NCI-H2029 (cell line): ENCODE data around the gene KAT7.
"Not testable (repeated sequence)": the region's sequence is repeated elsewhere in the genome, so short reads cannot be mapped to it uniquely, and the experiment has no call there.

ENCODE experiments used
- DNase-seq: peaks from one replicate; lab custom pipeline; 2025; lab: John Stamatoyannopoulos, UW

Gene KAT7

DNA sequence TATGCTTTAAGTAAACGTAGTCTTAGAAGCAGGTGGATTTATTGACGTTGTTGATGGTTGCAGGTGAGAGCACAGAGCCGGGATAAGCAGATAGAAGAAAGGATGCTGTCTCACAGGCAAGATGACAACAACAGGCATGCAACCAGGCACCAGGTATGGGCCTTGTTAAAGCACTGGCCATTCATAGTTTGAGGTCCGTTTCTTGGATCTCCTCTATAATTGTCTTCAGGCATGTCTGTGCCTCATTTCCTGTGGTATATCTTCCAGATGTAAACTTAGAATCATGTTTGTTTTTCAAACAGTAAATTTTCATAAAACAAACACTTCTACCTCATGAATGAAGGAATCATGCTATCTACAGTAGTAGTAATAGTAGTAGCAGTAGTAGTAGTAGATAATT lies 20.6 kb downstream of the KAT7 start:
- DNase-seq, result no peak

DNA sequence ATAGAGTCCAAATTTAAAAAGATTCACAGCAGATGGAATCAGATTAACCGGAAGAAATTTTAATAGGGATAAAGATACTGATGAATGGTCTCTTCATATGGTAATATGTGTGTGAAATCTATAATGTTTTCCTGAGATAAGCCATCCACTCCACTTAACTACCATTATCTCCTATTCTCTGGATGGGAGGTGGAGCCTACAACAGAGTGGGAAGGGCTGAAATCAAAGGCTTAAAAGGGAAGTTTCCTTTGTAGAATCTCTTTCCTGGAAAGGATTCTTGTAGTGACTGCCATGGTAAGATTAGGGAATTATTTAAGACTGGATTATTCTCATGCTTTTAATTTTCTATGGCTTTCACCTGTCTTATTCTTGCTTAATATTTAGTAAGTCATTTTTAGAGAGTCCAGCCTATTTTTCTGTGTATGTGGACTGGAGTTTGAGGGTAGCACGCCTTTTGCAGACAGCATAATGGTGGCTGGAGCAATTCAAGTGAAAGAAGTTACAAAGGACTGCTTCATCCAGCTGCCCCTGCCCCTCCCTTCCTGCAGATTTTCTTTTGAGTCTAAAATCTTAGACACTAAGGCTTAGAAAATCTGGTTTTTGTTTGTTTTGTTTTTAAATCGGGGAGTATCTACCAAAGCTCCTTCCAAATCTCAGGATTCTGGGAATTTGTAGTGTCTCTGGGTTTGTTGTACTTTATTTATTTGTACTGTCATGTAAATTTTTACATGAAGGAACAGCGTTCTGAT lies 26.5 kb downstream of the KAT7 start:
- DNase-seq, result no peak

DNA sequence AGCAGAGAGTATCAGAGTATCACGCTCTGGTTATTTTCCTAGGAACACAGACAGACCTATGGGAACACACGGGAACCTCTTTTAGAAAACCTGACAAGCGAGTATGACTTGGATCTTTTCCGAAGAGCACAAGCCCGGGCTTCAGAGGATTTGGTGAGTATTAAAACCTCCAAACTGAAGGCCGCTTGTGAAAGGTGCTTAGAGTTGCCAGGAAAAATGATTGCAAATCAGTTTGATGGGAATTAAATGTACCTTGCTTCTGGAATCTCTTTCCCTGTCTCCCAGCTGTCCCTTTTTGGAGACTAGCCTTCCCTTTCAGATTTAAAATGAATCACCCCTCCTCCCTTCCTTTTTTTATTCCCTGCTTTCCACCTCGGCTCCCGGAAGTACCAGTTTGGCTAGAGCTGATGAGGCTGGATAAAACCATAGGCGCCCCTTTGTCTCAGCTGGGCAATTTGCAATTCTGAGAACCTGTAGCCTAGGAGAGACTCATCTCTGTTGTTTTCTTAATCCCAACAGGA lies 27.3 kb downstream of the KAT7 start:
- DNase-seq, result no peak

DNA sequence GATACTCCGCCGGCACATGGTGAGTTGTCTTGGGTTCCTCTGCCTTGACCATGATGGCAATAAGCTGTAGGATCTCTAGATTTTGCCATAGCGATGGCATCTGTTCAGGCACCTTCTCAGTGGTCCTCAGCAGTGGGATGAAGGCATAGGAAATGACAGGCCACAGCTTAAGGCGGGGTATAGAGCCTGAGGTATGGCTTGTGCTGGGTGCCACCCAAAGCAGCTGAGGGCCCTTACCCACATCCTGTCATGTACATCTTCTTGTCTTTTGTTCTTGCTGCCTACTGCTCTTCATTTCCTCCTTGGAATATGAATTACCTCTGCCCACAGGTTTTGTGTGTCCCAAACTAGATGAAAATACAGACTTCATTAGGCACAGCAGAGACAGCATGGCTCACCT lies 29.5 kb downstream of the KAT7 start:
- DNase-seq, result peak; percentile 5

DNA sequence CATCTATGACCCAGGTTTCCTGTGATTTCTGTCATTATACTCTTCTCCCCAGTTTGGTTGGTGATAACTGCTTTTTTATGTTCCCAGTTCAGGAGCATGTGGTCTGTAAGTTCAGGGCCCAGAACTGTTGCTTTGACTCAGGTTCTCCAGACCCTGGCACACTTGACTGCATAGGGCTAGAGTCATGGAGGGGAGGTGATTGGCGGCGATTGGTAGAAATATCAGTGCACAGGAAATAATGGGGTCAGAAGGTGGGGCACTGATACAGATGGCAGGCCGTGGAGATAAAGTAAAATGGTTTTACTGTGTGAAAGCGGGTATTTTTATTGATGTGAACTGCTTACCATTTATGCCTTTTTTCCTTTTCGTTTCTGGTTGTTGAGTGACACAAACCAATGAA lies 30.7 kb downstream of the KAT7 start:
- no peak for DNase-seq

DNA sequence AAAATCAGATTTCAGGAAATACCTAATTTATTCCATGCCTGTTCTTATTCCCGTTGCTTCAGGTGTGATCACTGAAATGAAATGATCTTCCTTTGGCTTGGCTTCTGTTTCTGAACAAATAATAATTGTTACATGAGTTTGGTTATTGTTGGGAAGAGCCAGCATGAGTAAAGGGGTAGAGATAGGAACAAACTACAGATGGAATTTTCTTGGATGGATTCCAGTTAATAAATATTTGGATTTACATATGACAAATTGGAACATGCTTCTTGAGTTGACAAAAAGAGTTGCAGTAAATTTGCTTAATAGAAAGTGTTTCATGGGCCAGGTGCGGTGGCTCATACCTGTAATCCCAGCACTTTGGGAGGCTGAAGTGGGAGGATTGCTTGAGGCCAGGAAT lies 31.2 kb downstream of the KAT7 start:
- no peak for DNase-seq

DNA sequence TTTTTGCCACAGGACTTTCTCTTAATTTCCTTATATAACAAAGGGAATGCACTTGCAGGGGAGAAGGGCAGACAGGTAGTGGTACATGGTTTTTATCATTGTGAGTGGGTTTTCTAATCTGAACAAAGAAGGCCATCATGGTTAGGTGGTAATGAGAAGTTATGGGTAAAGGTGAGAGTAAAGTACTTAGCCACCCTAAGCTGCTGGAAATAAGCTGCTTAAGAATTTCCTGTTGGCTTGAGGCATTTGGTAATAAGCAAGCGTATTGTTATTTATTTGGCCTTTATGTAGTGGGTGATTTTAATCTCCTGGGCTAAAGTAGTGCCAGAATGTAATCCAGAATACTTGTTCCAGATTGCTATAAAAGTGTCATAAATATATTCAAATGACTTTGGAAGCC lies 32.3 kb downstream of the KAT7 start:
- DNase-seq, result no peak

DNA sequence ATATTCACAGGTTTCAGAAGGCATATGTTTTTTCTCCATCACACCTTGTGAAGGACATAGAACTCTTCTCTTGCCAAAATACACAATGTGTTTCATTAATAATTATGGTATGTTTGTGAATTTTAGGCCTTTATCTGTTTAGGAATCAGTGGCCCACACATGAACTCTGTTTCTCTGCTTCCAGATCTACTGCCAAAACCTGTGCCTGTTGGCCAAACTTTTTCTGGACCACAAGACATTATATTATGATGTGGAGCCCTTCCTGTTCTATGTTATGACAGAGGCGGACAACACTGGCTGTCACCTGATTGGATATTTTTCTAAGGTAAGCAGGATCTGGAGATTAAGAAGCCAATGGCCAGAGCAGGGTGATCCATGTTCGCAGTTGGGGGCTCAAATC lies 33.0 kb downstream of the KAT7 start:
- DNase-seq, result no peak

DNA sequence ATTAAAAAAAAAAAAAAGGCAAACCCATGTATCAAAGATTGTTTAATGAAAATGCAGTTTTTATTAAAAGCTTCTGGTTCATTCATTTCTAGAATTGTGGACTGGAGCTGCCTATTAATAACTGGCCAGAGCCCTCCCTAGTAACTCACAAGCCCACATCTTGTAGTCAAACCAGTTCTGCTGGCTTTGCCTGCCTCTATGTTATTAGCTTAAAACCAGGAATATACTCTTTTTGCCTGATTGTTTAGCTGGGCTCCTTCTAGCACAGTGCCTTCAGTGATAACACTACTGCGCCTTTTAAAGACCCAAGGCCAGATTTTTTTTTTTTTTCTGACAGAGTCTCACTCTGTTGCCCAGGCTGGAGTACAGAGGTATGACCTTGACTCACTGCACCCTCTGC lies 33.4 kb downstream of the KAT7 start:
- DNase-seq, result no peak

DNA sequence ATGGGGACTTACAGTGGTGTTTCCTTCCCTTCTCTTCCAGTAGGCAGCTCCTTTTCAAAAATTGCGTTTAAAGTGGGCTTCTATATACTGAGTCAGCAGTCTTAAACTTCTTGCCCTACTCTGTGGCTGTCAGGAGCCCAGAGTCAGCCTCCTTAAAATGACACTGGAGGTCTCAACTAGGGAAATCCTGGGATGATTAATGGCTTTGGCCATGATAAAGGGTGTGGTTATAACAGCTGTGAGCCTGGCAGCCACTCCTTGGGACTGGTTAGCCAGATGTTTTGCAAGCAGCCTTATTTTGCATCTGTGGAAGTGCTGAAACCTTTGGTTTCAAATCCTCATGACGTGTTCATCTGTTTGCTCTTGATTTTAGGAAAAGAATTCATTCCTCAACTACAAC lies 34.3 kb downstream of the KAT7 start:
- no peak for DNase-seq

DNA sequence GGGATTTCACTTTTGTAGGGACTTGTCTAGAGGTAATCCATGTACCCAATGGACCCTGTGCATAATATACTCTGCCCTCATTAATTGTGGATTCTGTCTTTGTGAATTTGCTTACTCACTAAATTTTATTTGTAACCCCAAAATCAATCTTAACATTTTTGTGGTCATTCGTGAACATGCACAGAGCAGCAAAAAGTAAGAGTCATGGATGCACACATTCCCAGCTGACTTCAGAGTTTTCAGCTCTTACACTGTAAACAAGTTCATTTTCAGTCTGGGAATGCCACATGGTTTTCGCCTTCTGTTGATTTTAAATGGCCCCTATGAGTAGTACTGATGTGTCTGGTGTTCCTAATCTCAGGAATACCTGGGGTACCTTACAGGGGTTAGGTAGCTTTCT lies 35.1 kb downstream of the KAT7 start:
- no peak for DNase-seq

DNA sequence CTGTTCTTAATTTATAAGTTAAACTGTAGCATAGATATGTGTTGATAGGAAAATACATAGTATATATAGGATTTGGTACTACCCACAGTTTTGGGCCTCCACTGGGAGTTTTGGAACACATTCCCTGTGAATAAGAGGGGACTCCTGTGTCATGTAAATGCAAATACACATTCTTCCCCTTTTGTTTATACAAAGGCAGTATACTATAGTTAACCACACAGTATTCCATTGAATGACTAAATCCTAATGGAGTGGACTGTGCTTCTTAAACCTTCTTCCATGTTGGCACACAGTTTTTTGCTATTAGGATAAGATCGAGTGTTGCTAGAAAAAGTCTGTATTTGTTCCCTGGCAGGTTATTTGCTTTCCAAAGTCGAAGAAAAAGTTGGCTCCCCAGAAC lies 37.2 kb downstream of the KAT7 start:
- DNase-seq, result no peak

DNA sequence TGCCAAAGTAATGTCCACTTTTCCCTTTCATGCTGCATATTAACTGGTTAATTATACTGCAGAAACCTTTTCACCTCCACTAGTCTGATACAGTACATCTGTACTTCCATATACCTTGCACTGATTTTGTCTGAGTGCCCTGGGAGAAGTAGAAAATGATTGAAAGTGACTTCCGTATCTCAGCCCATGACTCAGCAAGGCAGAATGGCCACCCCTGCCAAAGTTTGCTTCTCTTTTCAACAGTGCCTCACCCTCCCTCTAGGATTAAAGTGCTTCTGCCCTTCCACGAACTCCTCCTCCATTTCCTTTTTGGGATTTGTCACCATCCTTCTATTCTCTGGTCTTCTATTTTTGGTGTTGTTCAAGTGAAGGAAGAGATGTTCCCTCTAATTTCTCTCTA lies 39.8 kb downstream of the KAT7 start:
- DNase-seq, result not testable (repeated sequence)

DNA sequence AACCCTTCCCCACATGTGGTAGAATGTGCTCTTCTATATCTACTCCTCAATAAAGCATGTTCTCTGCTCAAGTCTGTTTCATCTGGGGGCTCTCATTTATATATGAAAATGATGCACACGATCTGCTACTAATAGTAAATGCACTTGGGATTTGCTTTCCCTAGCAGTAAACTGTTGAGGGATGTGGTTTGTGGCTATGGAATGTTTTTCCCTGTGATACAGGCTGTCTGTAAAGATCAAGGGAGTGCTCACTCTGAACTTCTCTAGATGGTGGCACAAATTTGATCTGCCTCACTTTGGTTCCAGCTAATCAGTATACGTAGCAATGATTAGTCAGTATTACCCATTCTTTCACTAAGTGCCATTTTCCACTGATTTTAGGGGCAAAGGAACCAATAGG lies 40.5 kb downstream of the KAT7 start:
- no peak for DNase-seq

DNA sequence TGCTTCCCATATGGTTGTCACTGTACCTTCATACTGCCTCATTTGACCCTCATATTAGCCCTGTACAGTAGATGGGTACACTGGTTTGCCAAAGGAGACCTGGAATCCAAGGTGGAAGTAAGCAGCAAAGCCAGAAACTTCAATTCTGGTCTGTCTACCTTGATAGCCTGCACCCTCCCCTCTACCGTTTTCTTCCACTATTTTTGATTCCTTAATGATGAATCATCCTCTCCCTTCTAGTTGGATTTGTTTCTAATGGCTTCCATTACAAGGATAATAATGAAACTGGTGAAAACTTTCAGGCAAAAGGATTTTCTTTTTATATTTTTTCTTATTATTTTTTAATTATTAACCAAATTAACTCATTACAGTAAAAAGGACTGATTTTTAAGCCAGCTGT lies 42.1 kb downstream of the KAT7 start:
- no peak for DNase-seq

DNA sequence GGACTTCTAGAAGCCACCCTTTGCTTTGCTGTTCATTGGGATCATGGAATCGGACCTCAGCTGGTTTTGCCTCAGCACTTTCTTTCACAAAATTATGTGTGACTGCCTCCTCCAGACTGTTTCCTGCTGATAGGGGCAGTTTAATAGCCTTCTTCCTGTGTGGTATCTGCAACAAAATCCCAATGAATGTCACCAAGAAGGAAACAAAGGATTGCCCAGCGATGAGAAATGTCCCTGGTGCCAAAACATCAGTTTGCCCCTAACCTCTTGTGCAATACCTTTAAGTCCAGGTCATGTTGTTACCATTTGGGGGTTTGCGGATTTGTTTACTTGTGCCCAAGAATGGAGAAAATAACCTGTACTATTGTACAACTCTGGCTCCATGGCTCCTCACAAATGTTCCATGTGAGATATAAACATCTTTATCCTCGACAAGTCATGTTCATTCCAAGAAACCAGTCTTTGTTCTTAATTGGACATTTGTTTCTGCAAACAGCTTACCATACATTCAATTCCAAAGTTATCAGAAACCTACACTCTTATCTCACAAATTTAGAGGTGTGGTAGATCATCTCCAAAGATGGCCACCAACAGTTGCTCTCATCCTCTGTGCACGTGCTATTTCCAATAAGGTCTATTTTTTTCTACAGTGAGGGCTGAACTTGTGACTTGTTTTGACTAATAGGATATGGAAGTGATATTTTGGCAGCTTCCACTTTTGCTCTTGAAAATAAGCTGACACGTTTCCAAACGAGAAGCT lies 44.5 kb downstream of the KAT7 start:
- DNase-seq, result no peak

DNA sequence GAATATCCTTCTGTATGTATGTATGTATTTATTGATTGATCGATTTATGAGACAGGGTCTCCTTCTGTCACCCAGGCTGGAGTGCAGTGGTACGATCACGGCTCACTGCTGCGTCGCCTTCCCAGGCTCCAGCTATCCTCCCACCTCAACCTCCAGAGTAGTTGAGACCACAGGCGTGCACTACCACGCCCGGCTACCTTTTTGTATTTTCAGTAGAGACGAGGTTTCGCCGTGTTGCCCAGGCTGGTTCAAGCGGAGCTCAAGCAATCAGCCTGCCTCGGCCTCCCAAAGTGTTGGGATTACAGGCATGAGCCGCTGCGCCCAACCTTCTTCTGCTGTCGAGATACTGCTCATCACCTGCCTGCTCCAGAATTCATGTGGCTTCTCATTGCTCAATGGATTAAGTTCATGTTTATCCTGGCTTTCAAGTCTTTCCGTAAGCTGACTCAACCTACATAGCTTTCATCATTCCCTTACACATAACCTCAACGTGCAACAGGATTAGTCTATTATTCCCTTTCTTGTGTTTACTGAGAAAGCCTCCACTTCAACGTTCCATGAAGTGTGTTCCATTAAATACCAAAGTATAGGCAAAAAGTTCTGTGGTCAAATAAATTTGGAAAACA lies 45.8 kb downstream of the KAT7 start:
- DNase-seq, result no peak

DNA sequence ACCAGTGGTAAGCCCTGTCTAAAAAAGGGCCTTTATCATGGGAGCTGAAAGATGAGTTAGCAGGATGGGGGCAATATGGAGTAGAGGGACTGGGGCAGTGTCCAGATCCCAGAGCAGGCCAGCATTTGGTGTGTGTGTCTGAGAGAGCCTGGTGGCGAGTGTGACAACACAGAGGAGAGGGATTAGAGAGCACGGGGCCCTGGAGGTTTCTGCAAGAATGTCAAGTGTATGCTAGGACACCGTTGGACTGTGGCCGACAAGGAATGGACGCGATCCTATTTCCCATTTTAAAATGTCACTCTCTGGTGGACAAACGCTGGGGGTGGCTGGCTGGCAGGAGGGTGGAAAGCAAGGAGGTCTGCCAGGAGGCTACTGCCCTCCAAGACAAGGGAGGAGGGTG lies 47.0 kb downstream of the KAT7 start:
- no peak for DNase-seq

DNA sequence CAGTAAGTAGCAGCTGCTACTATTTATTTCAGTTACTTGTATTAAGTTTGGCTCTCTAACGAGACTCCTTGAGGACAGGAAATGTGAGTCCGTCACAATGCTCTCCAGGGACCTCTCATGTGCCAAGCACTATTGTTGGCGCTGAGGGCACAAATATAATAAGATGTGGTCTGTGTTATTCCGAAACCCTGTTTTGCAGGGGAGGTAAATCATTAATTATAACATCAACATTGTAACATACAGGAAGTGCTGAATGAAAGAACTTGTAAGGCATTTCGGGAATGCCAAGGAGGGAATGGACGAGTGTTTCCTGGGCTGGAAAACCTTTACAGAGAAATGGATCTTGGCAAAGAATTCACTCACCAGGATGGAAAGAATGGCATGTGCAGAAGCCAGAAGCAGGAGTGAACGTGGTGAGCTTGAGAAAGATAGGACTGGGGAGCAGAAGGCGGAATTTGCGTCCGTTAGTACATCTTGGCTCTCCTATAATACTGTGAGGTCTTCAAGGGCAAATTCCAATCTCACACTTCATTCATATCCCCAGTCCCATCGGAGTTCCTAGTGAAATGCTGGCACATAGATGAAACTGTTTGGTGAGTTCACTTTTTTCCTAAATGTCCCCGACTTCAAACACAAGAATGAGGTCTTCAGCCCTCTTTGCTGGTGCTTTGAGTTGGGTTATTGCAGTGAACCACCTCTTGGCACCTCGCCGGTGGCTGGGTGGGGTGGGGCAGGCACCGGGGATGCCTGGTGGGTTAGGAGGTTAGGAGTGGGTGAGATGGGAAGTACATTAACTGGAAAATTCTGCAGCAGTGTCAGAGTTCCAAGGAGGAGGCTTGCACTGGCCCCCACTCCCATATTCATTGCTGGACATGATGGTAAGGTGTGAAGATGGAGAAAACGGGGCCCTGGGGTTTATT lies 47.9 kb downstream of the KAT7 start:
- peak; percentile 8 for DNase-seq

DNA sequence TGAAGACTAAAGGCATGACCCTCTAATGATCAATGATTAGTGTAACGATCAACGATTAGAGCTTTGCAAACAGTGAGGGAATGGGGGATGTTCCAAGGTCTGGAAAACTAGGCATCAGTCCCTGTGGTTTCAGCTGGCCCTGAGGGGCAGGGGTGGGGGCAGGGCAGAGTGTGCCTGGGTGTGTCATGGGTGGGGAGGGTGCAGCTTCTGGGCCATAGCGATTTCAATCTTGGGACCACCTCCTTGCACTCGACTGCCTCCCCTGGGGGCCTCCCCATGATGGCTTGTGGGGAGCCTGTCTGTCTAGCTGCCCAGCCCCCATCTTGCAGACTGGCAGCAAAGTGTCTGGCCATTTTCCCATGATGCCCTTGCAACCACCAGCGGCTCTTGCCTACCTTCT lies 51.0 kb downstream of the KAT7 start:
- DNase-seq, result no peak

DNA sequence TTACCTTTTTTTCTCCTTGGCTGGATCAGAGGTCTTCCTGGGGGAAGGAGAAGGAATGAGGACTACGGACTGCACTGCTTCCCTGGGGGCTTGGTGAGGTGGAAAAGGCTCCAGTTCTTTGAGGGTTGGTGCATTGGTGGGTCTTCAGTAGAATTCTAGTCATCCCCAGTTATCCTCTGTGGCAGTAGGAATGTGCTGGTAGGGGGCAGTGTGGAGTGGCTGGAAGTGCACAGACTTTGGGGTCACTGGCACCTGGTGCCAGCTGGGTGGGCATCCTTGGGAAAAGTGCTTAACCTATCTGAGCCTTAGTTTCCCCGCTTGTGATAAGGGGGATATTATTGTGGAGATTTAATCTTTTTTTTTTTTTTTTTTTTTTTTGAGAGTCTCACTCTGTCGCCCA lies 53.1 kb downstream of the KAT7 start:
- no peak for DNase-seq

DNA sequence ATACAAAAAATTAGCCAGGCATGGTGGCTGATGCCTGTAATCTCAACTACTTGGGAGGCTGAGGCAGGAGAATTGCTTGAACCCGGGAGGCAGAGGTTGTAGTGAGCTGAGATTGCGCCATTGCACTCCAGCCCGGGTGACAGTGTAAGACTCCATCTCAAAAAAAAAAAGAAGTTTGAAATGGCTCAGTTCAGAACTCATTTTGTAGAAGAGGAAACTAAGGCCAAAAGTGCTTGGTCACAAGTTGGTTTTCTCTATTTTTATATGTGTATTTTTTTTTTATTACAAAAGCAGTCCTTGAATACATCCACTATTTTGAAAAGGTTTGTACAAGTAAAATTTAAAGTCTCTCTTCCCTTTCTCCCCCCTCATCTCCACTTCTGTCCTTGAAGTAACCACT lies 53.9 kb downstream of the KAT7 start:
- DNase-seq, result no peak
